GM19328 (cell line): Measurements from ENCODE around the gene PDPK1.
A peak's percentile ranks its signal among the peaks of the same experiment; 100 is the strongest.
"Not testable (repeated sequence)": the region's sequence is repeated elsewhere in the genome, so short reads cannot be mapped to it uniquely, and the experiment has no call there.

Experiments
- ATAC-seq: cut with Tn5 transposase; IDR thresholded peaks from one replicate; pipeline ENCODE4 v1.9.1; 2021; ENCODE audit warnings: mild to moderate bottlenecking, moderate library complexity; ENCODE audit not compliant: unreplicated experiment

PDPK1 gene

DNA sequence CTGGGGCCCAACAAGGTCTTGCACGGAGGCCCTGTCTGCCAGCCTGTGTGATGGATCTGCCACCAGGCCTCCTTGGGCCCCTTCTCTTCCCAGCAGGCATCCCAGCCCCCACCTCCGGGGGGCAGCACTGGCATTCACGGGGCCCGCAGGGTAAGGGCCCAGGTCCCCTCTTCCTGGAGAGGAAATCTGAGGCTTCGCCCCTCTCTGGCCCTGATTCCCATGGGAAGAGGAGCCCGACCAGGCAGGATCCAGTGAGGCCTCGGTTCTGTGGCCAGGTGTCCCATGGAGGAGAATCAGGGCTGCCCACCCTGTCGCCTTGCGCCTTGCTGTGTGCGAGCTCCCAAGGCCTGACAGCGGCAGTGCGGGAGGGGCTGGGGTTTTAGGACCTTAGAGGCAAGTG, 48.4 kb downstream of the PDPK1 start:
- ATAC-seq, result no peak

DNA sequence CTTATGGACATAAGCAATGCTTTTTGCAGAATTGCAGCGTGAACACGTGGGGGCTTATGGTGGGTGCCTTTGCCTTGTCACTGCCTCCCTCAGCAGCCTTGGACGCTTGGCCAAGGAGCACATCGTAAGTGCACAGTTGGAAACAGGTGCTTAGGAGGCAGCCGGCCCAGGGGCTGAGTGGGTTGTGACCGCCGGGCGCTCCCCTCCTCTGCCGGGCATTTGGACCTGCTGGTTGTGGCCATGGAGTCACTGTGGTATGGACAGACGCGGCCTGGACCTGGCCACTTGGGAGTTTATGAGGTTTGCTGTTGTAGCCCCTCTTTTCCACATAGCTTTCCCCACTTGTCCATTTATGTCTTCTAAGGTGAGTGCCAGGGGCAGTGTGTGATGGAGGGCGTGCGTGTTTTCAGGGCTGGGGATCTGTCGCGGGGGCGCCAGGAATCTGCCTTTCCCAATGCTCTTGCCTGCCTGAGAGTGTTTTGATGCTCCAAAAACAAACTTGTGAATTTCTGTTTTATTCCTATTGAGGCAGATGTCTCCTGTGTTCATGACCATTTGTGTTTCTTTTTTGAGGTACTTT, 49.2 kb downstream of the PDPK1 start:
- no peak for ATAC-seq

- ATAC-seq, result no peak
Measured at GRCh38 chr16:2587891-2588565, 50.2 kb downstream of the PDPK1 start.

- ATAC-seq, result no peak
Measured at GRCh38 chr16:2591476-2592240, 53.8 kb downstream of the PDPK1 start.

DNA sequence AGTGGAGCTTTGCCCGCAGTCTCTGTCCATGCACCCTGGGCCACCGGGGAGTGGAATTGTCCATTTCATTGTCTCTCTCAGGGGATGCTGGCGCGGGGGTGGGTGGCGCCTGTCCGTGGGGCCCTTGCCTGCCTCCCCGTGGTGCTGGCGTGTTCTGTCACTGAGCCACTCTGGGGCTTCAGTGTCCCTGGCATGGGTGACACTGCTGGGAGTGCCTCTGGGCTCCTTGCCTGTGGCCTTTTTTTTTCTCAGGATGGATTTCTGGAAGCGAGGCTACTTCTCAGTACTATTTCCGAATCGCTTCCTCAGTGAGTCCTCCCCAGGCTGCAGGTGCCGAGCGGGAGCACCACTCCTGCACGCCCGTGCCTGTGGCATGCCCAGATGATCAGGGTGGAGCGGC, 55.0 kb downstream of the PDPK1 start:
- ATAC-seq, result no peak

- no peak for ATAC-seq
Measured at GRCh38 chr16:2595393-2596205, 57.8 kb downstream of the PDPK1 start.

GRCh38 chr16:2596747-2597559, 59.1 kb downstream of the PDPK1 start:
- ATAC-seq, result no peak

GRCh38 chr16:2597560-2597902, 59.7 kb downstream of the PDPK1 start:
- ATAC-seq, result no peak

GRCh38 chr16:2598133-2598641, 60.4 kb downstream of the PDPK1 start:
- ATAC-seq, result no peak

DNA sequence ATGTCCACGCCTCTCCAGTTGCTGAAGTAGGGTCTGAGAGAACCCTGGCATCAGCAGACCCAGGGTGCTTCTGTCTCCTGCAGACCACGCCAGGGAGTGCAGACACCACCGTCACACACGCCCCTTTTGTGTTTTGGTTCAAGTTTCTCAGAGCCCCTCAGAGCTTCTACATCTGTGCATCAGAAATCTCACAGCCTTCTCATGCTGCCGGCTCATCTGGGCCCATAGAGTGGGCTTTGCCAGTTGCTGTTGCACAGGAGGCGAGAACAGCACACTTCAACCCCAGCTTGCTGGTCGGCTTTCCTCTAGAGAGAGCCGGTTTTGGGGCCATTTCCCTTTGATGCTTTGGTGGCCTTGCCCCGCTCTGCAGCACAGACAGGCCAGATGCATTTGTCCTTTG, 60.9 kb downstream of the PDPK1 start:
- no peak for ATAC-seq

DNA sequence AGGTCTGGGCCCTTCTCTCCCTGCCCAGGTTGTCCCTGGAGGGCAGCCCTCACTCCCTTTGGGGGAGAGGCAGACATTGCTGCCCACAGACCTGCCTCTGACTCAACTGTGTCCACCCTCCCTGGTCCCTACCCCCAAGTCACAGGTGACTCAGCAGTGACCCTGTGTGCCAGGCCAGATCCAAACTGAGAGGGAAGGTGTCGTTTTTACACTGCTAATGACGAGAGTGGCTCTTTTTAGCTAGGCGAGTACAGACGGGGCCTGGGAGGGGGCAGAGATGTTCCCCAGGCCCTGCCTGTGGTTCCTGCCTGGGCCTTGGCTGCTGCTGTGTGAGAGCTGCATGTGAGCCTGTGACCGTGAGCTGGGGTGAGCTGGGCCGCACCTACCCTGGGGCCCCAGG, 61.3 kb downstream of the PDPK1 start:
- not testable (repeated sequence) for ATAC-seq

GRCh38 chr16:2599785-2600184, 62.0 kb downstream of the PDPK1 start:
- not testable (repeated sequence) for ATAC-seq

GRCh38 chr16:2601301-2602025, 63.6 kb downstream of the PDPK1 start:
- ATAC-seq, result not testable (repeated sequence)

DNA sequence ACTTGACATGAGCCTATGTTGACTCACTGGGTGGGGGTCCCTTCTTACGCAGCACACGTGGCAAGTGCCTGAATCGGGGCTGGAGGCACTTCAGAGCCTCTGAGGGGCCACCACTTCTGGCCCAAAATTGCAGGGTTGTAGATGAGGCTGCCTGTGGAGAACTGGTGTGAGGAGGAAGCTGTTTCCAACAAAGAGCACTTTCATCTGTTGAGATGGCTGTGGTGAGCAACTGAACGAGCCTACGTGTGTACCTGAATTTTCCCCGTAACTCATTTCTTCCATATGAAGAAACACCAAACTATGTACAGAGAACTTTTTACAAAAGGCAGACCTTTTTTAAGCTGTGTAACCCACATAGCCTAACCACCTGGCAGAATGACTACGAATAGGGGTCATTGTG, 64.4 kb downstream of the PDPK1 start:
- not testable (repeated sequence) for ATAC-seq

- ATAC-seq, result peak; percentile 52
Measured at GRCh38 chr16:2603165-2604015, 65.6 kb downstream of the PDPK1 start.

DNA sequence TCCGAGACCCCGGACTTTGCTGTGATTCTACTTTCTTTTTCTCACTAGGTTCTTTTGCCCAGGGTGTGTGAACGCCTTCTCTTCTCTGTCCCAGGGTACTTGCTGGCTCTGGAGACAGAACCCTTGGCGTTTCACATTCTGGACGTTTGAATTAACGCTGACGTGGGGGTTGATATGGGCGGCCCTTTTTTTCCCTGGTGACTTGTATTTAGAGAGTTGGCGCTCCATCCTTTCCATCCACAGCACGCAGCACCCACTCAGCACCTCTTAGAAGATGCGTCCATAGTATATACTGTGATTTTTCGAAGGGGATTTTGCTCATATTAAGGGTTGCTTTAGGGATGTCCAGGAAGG, 66.2 kb downstream of the PDPK1 start:
- ATAC-seq, result not testable (repeated sequence)

- ATAC-seq, result not testable (repeated sequence)
Measured at GRCh38 chr16:2606820-2607219, 69.0 kb downstream of the PDPK1 start.

DNA sequence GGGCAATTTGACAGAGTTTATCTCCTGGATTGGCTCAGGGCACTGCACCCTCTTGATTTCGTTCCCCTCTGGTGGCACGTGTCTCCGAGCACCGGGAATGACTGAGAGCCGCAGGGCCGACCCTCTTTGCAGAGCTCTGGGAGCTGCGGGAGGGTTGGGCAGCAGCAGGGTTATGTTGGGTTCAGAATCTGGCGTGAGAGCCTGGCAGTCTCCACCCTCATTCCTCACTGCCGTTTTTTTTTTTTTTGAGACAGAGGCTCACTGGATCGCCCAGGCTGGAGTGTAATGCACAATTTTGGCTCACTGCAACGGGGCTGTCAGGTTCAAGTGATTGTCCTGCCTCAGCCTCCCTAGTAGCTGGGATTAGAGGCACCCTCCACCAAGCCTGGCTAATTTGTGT, 71.5 kb downstream of the PDPK1 start:
- not testable (repeated sequence) for ATAC-seq
